ENCODE measurements around the gene HSDL1.

Gene HSDL1

GRCh38 chr16:84111525-84111924, 33.5 kb downstream of the HSDL1 start:
- Histone ChIP-seq H3K9me3 (ENCODE audit: control insufficient read depth, insufficient read depth, low read length) (no peaks in the 10 kb centered on the region), H3K4me1 (ENCODE audit: control insufficient read depth, insufficient read depth, low read length) (no peaks in the 10 kb centered on the region), H3K36me3 (ENCODE audit: control insufficient read depth, insufficient read depth, low read length) (peaks cover 3% of the 10 kb centered on the region), H3K27me3 (ENCODE audit: control insufficient read depth, insufficient read depth, low read length) (no peaks in the 10 kb centered on the region), H3K9ac (ENCODE audit: low read depth, low read length) (no peak overlapping the region), H3K4me3 (ENCODE audit: low read depth, low read length) (no peak overlapping the region)

GRCh38 chr16:84110527-84110926, 34.5 kb downstream of the HSDL1 start:
- Histone ChIP-seq H3K9me3 (ENCODE audit: control insufficient read depth, insufficient read depth, low read length) (no peaks in the 10 kb centered on the region), H3K9ac (ENCODE audit: low read depth, low read length) (no peak overlapping the region), H3K27me3 (ENCODE audit: control insufficient read depth, insufficient read depth, low read length) (no peaks in the 10 kb centered on the region), H3K4me1 (ENCODE audit: control insufficient read depth, insufficient read depth, low read length) (no peaks in the 10 kb centered on the region), H3K4me3 (ENCODE audit: low read depth, low read length) (no peak overlapping the region), H3K36me3 (ENCODE audit: control insufficient read depth, insufficient read depth, low read length) (peaks cover 3% of the 10 kb centered on the region)

GRCh38 chr16:84109598-84110335, 35.2 kb downstream of the HSDL1 start:
- H3K9me3 ChIP-seq (ENCODE audit: control insufficient read depth, insufficient read depth, low read length) = no peaks in the 10 kb centered on the region
- no peaks in the 10 kb centered on the region for H3K27me3 ChIP-seq (ENCODE audit: control insufficient read depth, insufficient read depth, low read length)
- no peaks in the 10 kb centered on the region for H3K4me1 ChIP-seq (ENCODE audit: control insufficient read depth, insufficient read depth, low read length)
- H3K9ac ChIP-seq (ENCODE audit: low read depth, low read length) = no peak overlapping the region
- H3K4me3 ChIP-seq (ENCODE audit: low read depth, low read length) = no peak overlapping the region
- peaks cover 3% of the 10 kb centered on the region for H3K36me3 ChIP-seq (ENCODE audit: control insufficient read depth, insufficient read depth, low read length)

GRCh38 chr16:84107921-84108320, 37.1 kb downstream of the HSDL1 start:
- no peaks in the 10 kb centered on the region for H3K27me3 ChIP-seq (ENCODE audit: control insufficient read depth, insufficient read depth, low read length)
- H3K4me1 ChIP-seq (ENCODE audit: control insufficient read depth, insufficient read depth, low read length) = no peaks in the 10 kb centered on the region
- no peak overlapping the region for H3K9ac ChIP-seq (ENCODE audit: low read depth, low read length)
- no peaks in the 10 kb centered on the region for H3K9me3 ChIP-seq (ENCODE audit: control insufficient read depth, insufficient read depth, low read length)
- no peak overlapping the region for H3K4me3 ChIP-seq (ENCODE audit: low read depth, low read length)
- H3K36me3 ChIP-seq (ENCODE audit: control insufficient read depth, insufficient read depth, low read length) = peaks cover 3% of the 10 kb centered on the region

- Histone ChIP-seq H3K9me3 (ENCODE audit: control insufficient read depth, insufficient read depth, low read length) (no peaks in the 10 kb centered on the region), H3K4me3 (ENCODE audit: low read depth, low read length) (no peak overlapping the region), H3K9ac (ENCODE audit: low read depth, low read length) (no peak overlapping the region), H3K36me3 (ENCODE audit: control insufficient read depth, insufficient read depth, low read length) (peaks cover 6% of the 10 kb centered on the region), H3K27me3 (ENCODE audit: control insufficient read depth, insufficient read depth, low read length) (no peaks in the 10 kb centered on the region), H3K4me1 (ENCODE audit: control insufficient read depth, insufficient read depth, low read length) (no peaks in the 10 kb centered on the region)
Measured at GRCh38 chr16:84105948-84106740, 38.8 kb downstream of the HSDL1 start.

- Histone ChIP-seq H3K4me3 (ENCODE audit: low read depth, low read length) (no peak overlapping the region), H3K4me1 (ENCODE audit: control insufficient read depth, insufficient read depth, low read length) (no peaks in the 10 kb centered on the region), H3K36me3 (ENCODE audit: control insufficient read depth, insufficient read depth, low read length) (peaks cover 6% of the 10 kb centered on the region), H3K27me3 (ENCODE audit: control insufficient read depth, insufficient read depth, low read length) (no peaks in the 10 kb centered on the region), H3K9ac (ENCODE audit: low read depth, low read length) (no peak overlapping the region), H3K9me3 (ENCODE audit: control insufficient read depth, insufficient read depth, low read length) (no peaks in the 10 kb centered on the region)
Measured at GRCh38 chr16:84105301-84105815, 39.6 kb downstream of the HSDL1 start.

- no peaks in the 10 kb centered on the region for H3K9me3 ChIP-seq (ENCODE audit: control insufficient read depth, insufficient read depth, low read length)
- no peaks in the 10 kb centered on the region for H3K4me1 ChIP-seq (ENCODE audit: control insufficient read depth, insufficient read depth, low read length)
- H3K9ac ChIP-seq (ENCODE audit: low read depth, low read length) = no peak overlapping the region
- H3K27me3 ChIP-seq (ENCODE audit: control insufficient read depth, insufficient read depth, low read length) = no peaks in the 10 kb centered on the region
- no peak overlapping the region for H3K4me3 ChIP-seq (ENCODE audit: low read depth, low read length)
- H3K36me3 ChIP-seq (ENCODE audit: control insufficient read depth, insufficient read depth, low read length) = peaks cover 6% of the 10 kb centered on the region
Measured at GRCh38 chr16:84104231-84104630, 40.7 kb downstream of the HSDL1 start.

- Histone ChIP-seq H3K36me3 (ENCODE audit: control insufficient read depth, insufficient read depth, low read length) (peaks cover 6% of the 10 kb centered on the region), H3K27me3 (ENCODE audit: control insufficient read depth, insufficient read depth, low read length) (no peaks in the 10 kb centered on the region)
Measured at GRCh38 chr16:84103678-84104077, 41.3 kb downstream of the HSDL1 start.

GRCh38 chr16:84098939-84099338, 46.0 kb downstream of the HSDL1 start:
- Histone ChIP-seq H3K27me3 (ENCODE audit: control insufficient read depth, insufficient read depth, low read length) (no peaks in the 10 kb centered on the region), H3K9me3 (ENCODE audit: control insufficient read depth, insufficient read depth, low read length) (no peaks in the 10 kb centered on the region), H3K9ac (ENCODE audit: low read depth, low read length) (no peak overlapping the region), H3K4me3 (ENCODE audit: low read depth, low read length) (no peak overlapping the region), H3K36me3 (ENCODE audit: control insufficient read depth, insufficient read depth, low read length) (peaks cover 13% of the 10 kb centered on the region), H3K4me1 (ENCODE audit: control insufficient read depth, insufficient read depth, low read length) (no peaks in the 10 kb centered on the region)

More at GRCh38 chr16:84103678-84104077, 41.3 kb downstream of the HSDL1 start:
- Histone ChIP-seq H3K9ac (ENCODE audit: low read depth, low read length) (no peak overlapping the region), H3K4me1 (ENCODE audit: control insufficient read depth, insufficient read depth, low read length) (no peaks in the 10 kb centered on the region), H3K4me3 (ENCODE audit: low read depth, low read length) (no peak overlapping the region), H3K9me3 (ENCODE audit: control insufficient read depth, insufficient read depth, low read length) (no peaks in the 10 kb centered on the region)

GRCh38 chr16:84096447-84097005, 48.5 kb downstream of the HSDL1 start:
- H3K27me3 ChIP-seq (ENCODE audit: control insufficient read depth, insufficient read depth, low read length) = no peaks in the 10 kb centered on the region
- H3K4me1 ChIP-seq (ENCODE audit: control insufficient read depth, insufficient read depth, low read length) = no peaks in the 10 kb centered on the region
- no peaks in the 10 kb centered on the region for H3K9me3 ChIP-seq (ENCODE audit: control insufficient read depth, insufficient read depth, low read length)
- H3K4me3 ChIP-seq (ENCODE audit: low read depth, low read length) = no peak overlapping the region
- H3K36me3 ChIP-seq (ENCODE audit: control insufficient read depth, insufficient read depth, low read length) = peaks cover 20% of the 10 kb centered on the region
- H3K9ac ChIP-seq (ENCODE audit: low read depth, low read length) = no peak overlapping the region

- no peak overlapping the region for H3K9ac ChIP-seq (ENCODE audit: low read depth, low read length)
- H3K36me3 ChIP-seq (ENCODE audit: control insufficient read depth, insufficient read depth, low read length) = peaks cover 20% of the 10 kb centered on the region
- H3K27me3 ChIP-seq (ENCODE audit: control insufficient read depth, insufficient read depth, low read length) = no peaks in the 10 kb centered on the region
- H3K9me3 ChIP-seq (ENCODE audit: control insufficient read depth, insufficient read depth, low read length) = no peaks in the 10 kb centered on the region
- H3K4me1 ChIP-seq (ENCODE audit: control insufficient read depth, insufficient read depth, low read length) = no peaks in the 10 kb centered on the region
- H3K4me3 ChIP-seq (ENCODE audit: low read depth, low read length) = no peak overlapping the region
Measured at GRCh38 chr16:84095466-84095865, 49.5 kb downstream of the HSDL1 start.
